Adipocyte (in vitro differentiated cells): ENCODE results near the gene AP1G2.

Source experiments
- DNase-seq: peaks from one replicate; pipeline ENCODE4 v3.0.0-alpha.2; 2015; ENCODE audit warnings: low read depth
- H3K27me3 ChIP-seq: replicated peaks from 2 replicates; pipeline ENCODE4 v1.7.0; 2013; ENCODE audit warnings: mild to moderate bottlenecking, low read length, moderate library complexity; ENCODE audit not compliant: control insufficient read depth, insufficient read depth
- H3K36me3 ChIP-seq: 2 replicates; pipeline ENCODE4 v1.7.0; 2013; ENCODE audit warnings: low read length, mild to moderate bottlenecking, moderate library complexity; ENCODE audit not compliant: control insufficient read depth, insufficient read depth, severe bottlenecking
- H3K4me1 ChIP-seq: 2 replicates; pipeline ENCODE4 v1.7.0; 2013; ENCODE audit warnings: mild to moderate bottlenecking, low read length, moderate library complexity; ENCODE audit not compliant: control insufficient read depth, insufficient read depth
- H3K4me3 ChIP-seq: 2 replicates; pipeline ENCODE4 v1.7.0; 2013; ENCODE audit warnings: mild to moderate bottlenecking, low read length, moderate library complexity
- H3K9ac ChIP-seq: 2 replicates; pipeline ENCODE4 v1.7.0; 2013; ENCODE audit warnings: mild to moderate bottlenecking, low read length, moderate library complexity
- H3K9me3 ChIP-seq: 2 replicates; pipeline ENCODE4 v1.7.0; 2013; ENCODE audit warnings: mild to moderate bottlenecking, low read length, moderate library complexity; ENCODE audit not compliant: control insufficient read depth

Gene AP1G2

GRCh38 chr14:23530375-23531055 lies 37.1 kb downstream of the AP1G2 start:
- no peaks in the 10 kb centered on the region for H3K36me3 ChIP-seq

GRCh38 chr14:23529016-23529415 lies 38.6 kb downstream of the AP1G2 start:
- DNase-seq: no peak
- Histone ChIP-seq H3K4me1 (peaks cover 5% of the 10 kb centered on the region), H3K27me3 (no peaks in the 10 kb centered on the region), H3K9me3 (no peaks in the 10 kb centered on the region), H3K36me3 (no peaks in the 10 kb centered on the region), H3K4me3 (no peak overlapping the region), H3K9ac (no peak overlapping the region)

More at GRCh38 chr14:23530375-23531055, 37.1 kb downstream of the AP1G2 start:
- Histone ChIP-seq H3K27me3 (no peaks in the 10 kb centered on the region), H3K9me3 (no peaks in the 10 kb centered on the region), H3K4me1 (peaks cover 5% of the 10 kb centered on the region), H3K9ac (no peak overlapping the region), H3K4me3 (no peak overlapping the region)
- DNase-seq: no peak

GRCh38 chr14:23528555-23528954 lies 39.0 kb downstream of the AP1G2 start:
- Histone ChIP-seq H3K27me3 (no peaks in the 10 kb centered on the region), H3K4me3 (no peak overlapping the region), H3K9ac (no peak overlapping the region), H3K36me3 (no peaks in the 10 kb centered on the region), H3K4me1 (peaks cover 5% of the 10 kb centered on the region), H3K9me3 (no peaks in the 10 kb centered on the region)
- no peak for DNase-seq

GRCh38 chr14:23525611-23526010 lies 42.0 kb downstream of the AP1G2 start:
- no peaks in the 10 kb centered on the region for H3K36me3 ChIP-seq
- H3K27me3 ChIP-seq: no peaks in the 10 kb centered on the region
- H3K4me3 ChIP-seq: no peak overlapping the region
- no peak for DNase-seq
- H3K9ac ChIP-seq: no peak overlapping the region
- H3K4me1 ChIP-seq: peaks cover 5% of the 10 kb centered on the region
- no peaks in the 10 kb centered on the region for H3K9me3 ChIP-seq

GRCh38 chr14:23524954-23525353 lies 42.6 kb downstream of the AP1G2 start:
- H3K9ac ChIP-seq: no peak overlapping the region
- H3K4me3 ChIP-seq: no peak overlapping the region
- DNase-seq: no peak
- H3K4me1 ChIP-seq: peaks cover 5% of the 10 kb centered on the region
- H3K36me3 ChIP-seq: no peaks in the 10 kb centered on the region
- no peaks in the 10 kb centered on the region for H3K9me3 ChIP-seq
- no peaks in the 10 kb centered on the region for H3K27me3 ChIP-seq

- H3K36me3 ChIP-seq: no peaks in the 10 kb centered on the region
- no peak for DNase-seq
- H3K4me1 ChIP-seq: peaks cover 6% of the 10 kb centered on the region
- H3K9ac ChIP-seq: no peak overlapping the region
- no peak overlapping the region for H3K4me3 ChIP-seq
- no peaks in the 10 kb centered on the region for H3K27me3 ChIP-seq
- no peaks in the 10 kb centered on the region for H3K9me3 ChIP-seq
These were observed 44.2 kb downstream of the AP1G2 start for GRCh38 chr14:23523229-23524016.

- Histone ChIP-seq H3K27me3 (no peaks in the 10 kb centered on the region), H3K9me3 (no peaks in the 10 kb centered on the region), H3K4me3 (no peak overlapping the region), H3K4me1 (peaks cover 13% of the 10 kb centered on the region), H3K9ac (no peak overlapping the region), H3K36me3 (no peaks in the 10 kb centered on the region)
- DNase-seq: no peak
These were observed 44.9 kb downstream of the AP1G2 start for GRCh38 chr14:23522643-23523198.

- no peaks in the 10 kb centered on the region for H3K9me3 ChIP-seq
- H3K36me3 ChIP-seq: no peaks in the 10 kb centered on the region
- H3K4me1 ChIP-seq: peaks cover 13% of the 10 kb centered on the region
- H3K4me3 ChIP-seq: no peak overlapping the region
- H3K9ac ChIP-seq: no peak overlapping the region
- no peak for DNase-seq
- no peaks in the 10 kb centered on the region for H3K27me3 ChIP-seq
These were observed 45.6 kb downstream of the AP1G2 start for GRCh38 chr14:23521785-23522640.

GRCh38 chr14:23520899-23521533 lies 46.6 kb downstream of the AP1G2 start:
- H3K36me3 ChIP-seq: no peaks in the 10 kb centered on the region
- no peaks in the 10 kb centered on the region for H3K27me3 ChIP-seq
- no peak for DNase-seq
- H3K4me1 ChIP-seq: peaks cover 13% of the 10 kb centered on the region
- H3K9ac ChIP-seq: no peak overlapping the region
- no peak overlapping the region for H3K4me3 ChIP-seq
- no peaks in the 10 kb centered on the region for H3K9me3 ChIP-seq

- Histone ChIP-seq H3K9ac (no peak overlapping the region), H3K9me3 (no peaks in the 10 kb centered on the region), H3K27me3 (no peaks in the 10 kb centered on the region), H3K4me1 (peaks cover 13% of the 10 kb centered on the region), H3K4me3 (no peak overlapping the region), H3K36me3 (no peaks in the 10 kb centered on the region)
- DNase-seq: no peak
These were observed 48.9 kb downstream of the AP1G2 start for GRCh38 chr14:23518709-23519108.
